ENCODE results near the gene KAT7. TPM values are rescaled to one million over a fixed set of nuclear protein-coding genes. Genes with fewer than 3 reads are reported as not detected.

The KAT7 gene
- total RNA-seq, 1 experiment from 2014 or later = 79.5 TPM

DNA sequence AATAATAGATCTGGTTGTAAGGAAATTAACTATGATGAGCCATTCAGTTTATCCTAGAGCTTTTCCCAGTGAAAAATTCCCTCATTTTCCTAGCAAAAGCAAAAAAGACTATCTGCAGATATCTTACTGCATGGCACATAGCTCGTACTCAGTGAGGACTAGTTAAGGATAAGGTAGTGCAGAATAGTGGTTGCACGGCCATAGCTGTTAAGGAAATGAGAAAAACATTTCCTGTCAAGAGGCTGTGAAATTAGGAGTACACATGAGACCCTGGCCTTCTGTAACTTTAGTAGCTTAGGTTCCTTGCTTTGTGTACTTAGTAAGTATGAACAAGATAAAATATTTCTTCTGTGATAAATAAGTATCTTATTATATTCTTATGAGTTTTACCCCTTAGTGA, 10.3 kb downstream of the KAT7 start (continued):
- TF ChIP-seq SRF (IDR thresholded peaks at IDR 0.05; ENCODE audit: low read depth) = no peak
- no peak for TF ChIP-seq EGR1 (IDR thresholded peaks at IDR 0.05; ENCODE audit: low read depth)
- TF ChIP-seq, protein P1, sequence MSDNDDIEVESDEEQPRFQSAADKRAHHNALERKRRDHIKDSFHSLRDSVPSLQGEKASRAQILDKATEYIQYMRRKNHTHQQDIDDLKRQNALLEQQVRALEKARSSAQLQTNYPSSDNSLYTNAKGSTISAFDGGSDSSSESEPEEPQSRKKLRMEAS (IDR thresholded peaks at IDR 0.05) = no peak
- TF ChIP-seq, protein P2, sequence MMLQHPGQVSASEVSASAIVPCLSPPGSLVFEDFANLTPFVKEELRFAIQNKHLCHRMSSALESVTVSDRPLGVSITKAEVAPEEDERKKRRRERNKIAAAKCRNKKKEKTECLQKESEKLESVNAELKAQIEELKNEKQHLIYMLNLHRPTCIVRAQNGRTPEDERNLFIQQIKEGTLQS (IDR thresholded peaks at IDR 0.05) = no peak
- no peak for TF ChIP-seq FOSL1 (IDR thresholded peaks at IDR 0.05; ENCODE audit: low read depth)
- no peak for TF ChIP-seq SIN3A (IDR thresholded peaks at IDR 0.05; ENCODE audit: low read depth)
- TF ChIP-seq RAD21 (IDR thresholded peaks at IDR 0.05; ENCODE audit: low read depth) = no peak

GRCh38 chr17:49809056-49809455, 20.6 kb downstream of the KAT7 start:
- TF ChIP-seq POLR2A (IDR thresholded peaks at IDR 0.05; ENCODE audit: borderline replicate concordance, extremely low read depth, insufficient read depth, insufficient read length) (no peak), CTCF (IDR thresholded peaks at IDR 0.05 in 2 of 3, conservative IDR thresholded peaks at IDR 0.05 in 1 of 3; ENCODE audit: borderline replicate concordance in 1 of 3, insufficient read depth in 1 of 3, low read depth in 2 of 3, low read length in 2 of 3) (no peak), CBX3 (IDR thresholded peaks at IDR 0.05; ENCODE audit: low read depth) (no peak), FOSL1 (IDR thresholded peaks at IDR 0.05; ENCODE audit: low read depth) (no peak), ZFX (IDR thresholded peaks at IDR 0.05) (no peak), SP1 (IDR thresholded peaks at IDR 0.05; ENCODE audit: low read depth) (no peak), POLR2AphosphoS5 (IDR thresholded peaks at IDR 0.05; ENCODE audit: low read depth, low read length) (no peak), YY1 (IDR thresholded peaks at IDR 0.05; ENCODE audit: extremely low read depth, insufficient replicate concordance, low read depth, low read length) (no peak), SRF (IDR thresholded peaks at IDR 0.05; ENCODE audit: low read depth) (no peak), TCF7L2 (IDR thresholded peaks at IDR 0.05; ENCODE audit: borderline replicate concordance, extremely low read depth, insufficient read depth, insufficient read length) (no peak)
- TF ChIP-seq, protein P2 (IDR thresholded peaks at IDR 0.05) = no peak
- Histone ChIP-seq H2AFZ (ENCODE audit: low read depth, low read length, poor library complexity, severe bottlenecking) (no peak overlapping the region), H3K36me3 (ENCODE audit: control insufficient read depth in 1 of 2, insufficient read depth in 2 of 2, low read length in 2 of 2) (peaks cover 55 to 56% of the 10 kb centered on the region in 2 experiments; a peak in 3 of 4 replicates), H3K4me3 (replicated peaks in 1 of 2; ENCODE audit: low read depth in 1 of 2, low read length in 2 of 2) (no peak overlapping the region), H3K4me1 (ENCODE audit: control insufficient read depth in 1 of 2, insufficient read depth in 2 of 2, low read length in 2 of 2) (no peaks in the 10 kb centered on the region), H3K9me2 (ENCODE audit: insufficient read depth) (no peaks in the 10 kb centered on the region), H3K4me2 (ENCODE audit: low read length) (no peak overlapping the region), H4K20me1 (ENCODE audit: insufficient read depth) (0 out of 2 replicates have a peak, but pooled peaks cover 3% of the 10 kb centered on the region), H3K9me3 (ENCODE audit: control insufficient read depth in 1 of 2, insufficient read depth in 1 of 2, low read depth in 1 of 2, low read length in 2 of 2) (no peaks in the 10 kb centered on the region), H3K27me3 (ENCODE audit: insufficient read depth, low read length) (no peaks in the 10 kb centered on the region), H3K27ac (ENCODE audit: low read depth, low read length) (no peak overlapping the region), H3K79me2 (ENCODE audit: insufficient read depth, low read length) (peaks cover 64% of the 10 kb centered on the region), H3K9ac (ENCODE audit: low read length) (no peak overlapping the region)
- CTCF ChIA-PET = no interaction called here
- DNase-seq (ENCODE audit: low read depth, low spot score) (no peak), ATAC-seq (no peak)
- intact Hi-C loops (cut with micrococcal nuclease) = no loop called here
- RAD21 ChIA-PET (ENCODE audit: low non-redundant PET in 1 of 2, low total read pairs in 2 of 2, uncharacterized antibody in 2 of 2, unreplicated experiment in 2 of 2) = no interaction called here
- POLR2A ChIA-PET = no interaction called here
- BruUV-seq (replicated peaks) = no TSS peak

Data from HCT116 (cell line).